ENCODE measurements around the gene RP2.

Gene RP2

DNA sequence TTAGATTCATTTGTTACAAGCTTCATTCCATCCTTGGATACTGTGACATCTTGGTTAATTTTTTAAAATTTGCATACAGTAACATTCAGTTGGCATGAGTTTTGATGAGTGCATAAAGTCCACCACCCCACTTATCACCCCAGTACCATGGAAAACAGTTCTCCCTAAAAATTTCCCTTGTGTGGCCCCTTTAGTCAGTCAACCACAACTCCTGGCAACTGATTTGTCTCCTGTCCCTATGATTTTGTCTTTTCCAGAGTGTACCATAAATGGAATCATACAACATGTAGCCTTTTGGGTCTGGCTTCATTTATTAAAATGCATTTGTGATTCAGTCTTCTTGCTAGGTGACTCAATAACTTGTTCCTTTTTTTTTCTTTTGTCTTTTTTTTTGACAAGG is 29.9 kb downstream of the RP2 start:
- DNase-seq, result no peak
- Histone ChIP-seq H3K27ac (no peak overlapping the region), H3K36me3 (no peaks in the 10 kb centered on the region), H3K9me3 (ENCODE audit: severe bottlenecking) (no peaks in the 10 kb centered on the region), H3K27me3 (ENCODE audit: insufficient read depth, low read depth, severe bottlenecking) (no peaks in the 10 kb centered on the region), H3K4me3 (ENCODE audit: low read depth, low read length) (no peak overlapping the region)
- TF ChIP-seq, protein P1, sequence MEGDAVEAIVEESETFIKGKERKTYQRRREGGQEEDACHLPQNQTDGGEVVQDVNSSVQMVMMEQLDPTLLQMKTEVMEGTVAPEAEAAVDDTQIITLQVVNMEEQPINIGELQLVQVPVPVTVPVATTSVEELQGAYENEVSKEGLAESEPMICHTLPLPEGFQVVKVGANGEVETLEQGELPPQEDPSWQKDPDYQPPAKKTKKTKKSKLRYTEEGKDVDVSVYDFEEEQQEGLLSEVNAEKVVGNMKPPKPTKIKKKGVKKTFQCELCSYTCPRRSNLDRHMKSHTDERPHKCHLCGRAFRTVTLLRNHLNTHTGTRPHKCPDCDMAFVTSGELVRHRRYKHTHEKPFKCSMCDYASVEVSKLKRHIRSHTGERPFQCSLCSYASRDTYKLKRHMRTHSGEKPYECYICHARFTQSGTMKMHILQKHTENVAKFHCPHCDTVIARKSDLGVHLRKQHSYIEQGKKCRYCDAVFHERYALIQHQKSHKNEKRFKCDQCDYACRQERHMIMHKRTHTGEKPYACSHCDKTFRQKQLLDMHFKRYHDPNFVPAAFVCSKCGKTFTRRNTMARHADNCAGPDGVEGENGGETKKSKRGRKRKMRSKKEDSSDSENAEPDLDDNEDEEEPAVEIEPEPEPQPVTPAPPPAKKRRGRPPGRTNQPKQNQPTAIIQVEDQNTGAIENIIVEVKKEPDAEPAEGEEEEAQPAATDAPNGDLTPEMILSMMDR (IDR thresholded peaks at IDR 0.05; ENCODE audit: low read depth, low read length), result no peak

GRCh38 chrX:46873746-46874145 is 36.9 kb downstream of the RP2 start:
- Histone ChIP-seq H3K36me3 (no peaks in the 10 kb centered on the region), H3K27ac (no peak overlapping the region), H3K9me3 (ENCODE audit: severe bottlenecking) (no peaks in the 10 kb centered on the region), H3K27me3 (ENCODE audit: insufficient read depth, low read depth, severe bottlenecking) (no peaks in the 10 kb centered on the region), H3K4me3 (ENCODE audit: low read depth, low read length) (no peak overlapping the region)
- TF ChIP-seq, protein P1 (IDR thresholded peaks at IDR 0.05; ENCODE audit: low read depth, low read length), result no peak
- DNase-seq, result no peak

DNA sequence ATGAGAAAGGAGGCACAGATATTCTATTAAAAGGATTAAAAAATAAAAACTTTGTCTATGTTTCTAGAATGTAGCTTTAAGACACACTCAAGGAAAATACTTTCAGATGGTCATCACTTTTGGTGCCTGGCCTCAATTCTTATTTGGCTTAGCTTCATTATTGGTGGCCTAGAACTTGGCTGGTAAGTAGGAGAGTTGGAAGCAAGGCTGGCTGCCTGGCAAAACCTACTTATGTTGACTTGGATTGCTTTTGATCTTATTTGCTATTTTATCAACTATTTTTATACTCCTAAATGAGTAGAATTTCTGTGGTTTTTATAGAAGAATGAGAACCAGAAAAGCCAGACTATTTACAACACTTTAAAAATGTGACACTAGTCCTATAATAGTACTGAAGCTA is 40.1 kb downstream of the RP2 start:
- no peaks in the 10 kb centered on the region for H3K9me3 ChIP-seq (ENCODE audit: severe bottlenecking)
- H3K36me3 ChIP-seq, result no peaks in the 10 kb centered on the region
- H3K27ac ChIP-seq, result no peak overlapping the region
- DNase-seq, result no peak
- H3K27me3 ChIP-seq (ENCODE audit: insufficient read depth, low read depth, severe bottlenecking), result no peaks in the 10 kb centered on the region
- H3K4me3 ChIP-seq (ENCODE audit: low read depth, low read length), result no peak overlapping the region
- TF ChIP-seq, protein P1 (IDR thresholded peaks at IDR 0.05; ENCODE audit: low read depth, low read length), result no peak

- DNase-seq, result peak; percentile 9
- Histone ChIP-seq H3K27me3 (ENCODE audit: insufficient read depth, low read depth, severe bottlenecking) (no peaks in the 10 kb centered on the region), H3K27ac (no peak overlapping the region), H3K4me3 (ENCODE audit: low read depth, low read length) (no peak overlapping the region), H3K36me3 (no peaks in the 10 kb centered on the region), H3K9me3 (ENCODE audit: severe bottlenecking) (no peaks in the 10 kb centered on the region)
- TF ChIP-seq, protein P1 (IDR thresholded peaks at IDR 0.05; ENCODE audit: low read depth, low read length), result no peak
These were observed 45.4 kb downstream of the RP2 start for GRCh38 chrX:46882266-46882665.

DNA sequence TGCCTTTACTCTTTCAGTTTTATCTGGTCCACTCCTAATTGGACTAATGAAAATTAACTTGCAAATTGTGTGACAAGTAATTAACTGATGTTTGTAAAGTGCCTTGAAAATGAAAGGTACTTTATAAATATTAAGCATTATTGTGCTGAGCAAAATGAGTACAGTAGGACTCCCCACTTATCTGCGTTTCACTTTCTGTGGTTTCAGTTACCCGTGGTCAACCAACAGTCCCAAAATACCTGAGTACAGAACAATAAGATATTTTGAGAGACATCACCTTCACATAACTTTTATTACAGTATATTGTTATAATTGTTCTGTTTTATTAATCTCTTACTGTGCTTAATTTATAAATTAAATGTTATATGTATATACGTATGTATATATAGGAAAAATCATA is 48.0 kb downstream of the RP2 start:
- Histone ChIP-seq H3K27me3 (ENCODE audit: insufficient read depth, low read depth, severe bottlenecking) (peaks cover 2% of the 10 kb centered on the region), H3K4me3 (ENCODE audit: low read depth, low read length) (no peak overlapping the region), H3K27ac (no peak overlapping the region), H3K9me3 (ENCODE audit: severe bottlenecking) (no peaks in the 10 kb centered on the region), H3K36me3 (no peaks in the 10 kb centered on the region)
- TF ChIP-seq, protein P1 (IDR thresholded peaks at IDR 0.05; ENCODE audit: low read depth, low read length), result no peak
- DNase-seq, result no peak

GRCh38 chrX:46898207-46898606 is 61.4 kb downstream of the RP2 start:
- Histone ChIP-seq H3K4me3 (ENCODE audit: low read depth, low read length) (no peak overlapping the region), H3K27ac (no peak overlapping the region), H3K9me3 (ENCODE audit: severe bottlenecking) (no peaks in the 10 kb centered on the region), H3K27me3 (ENCODE audit: insufficient read depth, low read depth, severe bottlenecking) (peaks cover 7% of the 10 kb centered on the region), H3K36me3 (no peaks in the 10 kb centered on the region)
- TF ChIP-seq, protein P1 (IDR thresholded peaks at IDR 0.05; ENCODE audit: low read depth, low read length), result no peak
- DNase-seq, result no peak

Measured in WERI-Rb-1 (cell line).